ENCODE measurements around the gene MRM3.
"Not testable (repeated sequence)": the region's sequence is repeated elsewhere in the genome, so short reads cannot be mapped to it uniquely, and the experiment has no call there.

The MRM3 gene

GRCh38 chr17:755319-755961, 26.7 kb upstream of the MRM3 start:
- DNase-seq, result not testable (repeated sequence)

- not testable (repeated sequence) for DNase-seq
These were observed 26.1 kb upstream of the MRM3 start for GRCh38 chr17:756010-756567.

- DNase-seq, result no peak
These were observed 22.2 kb upstream of the MRM3 start for GRCh38 chr17:759964-760363.

GRCh38 chr17:760371-760770, 21.8 kb upstream of the MRM3 start:
- peak; percentile 25 for DNase-seq

- no peak for DNase-seq
These were observed 15.1 kb upstream of the MRM3 start for GRCh38 chr17:767076-767475.

- DNase-seq, result no peak
These were observed 9.1 kb upstream of the MRM3 start for GRCh38 chr17:773016-773415.

- no peak for DNase-seq
These were observed 8.5 kb upstream of the MRM3 start for GRCh38 chr17:773467-774312.

GRCh38 chr17:774313-774584, 7.9 kb upstream of the MRM3 start:
- no peak for DNase-seq

GRCh38 chr17:778096-778495, 4.1 kb upstream of the MRM3 start:
- no peak for DNase-seq

GRCh38 chr17:784143-784542, 2.0 kb downstream of the MRM3 start:
- DNase-seq, result no peak

GRCh38 chr17:785901-786300, 3.7 kb downstream of the MRM3 start:
- not testable (repeated sequence) for DNase-seq

- DNase-seq, result peak; percentile 50
These were observed 5.6 kb downstream of the MRM3 start for GRCh38 chr17:787641-788221.

GRCh38 chr17:788551-788950, 6.4 kb downstream of the MRM3 start:
- DNase-seq, result peak; percentile 60

- DNase-seq, result peak; percentile 43
These were observed 7.1 kb downstream of the MRM3 start for GRCh38 chr17:789160-789840.

- peak; percentile 93 for DNase-seq
These were observed 8.0 kb downstream of the MRM3 start for GRCh38 chr17:789931-790873.

GRCh38 chr17:790874-791247, 8.7 kb downstream of the MRM3 start:
- DNase-seq, result peak; percentile 85

GRCh38 chr17:791829-792228, 9.7 kb downstream of the MRM3 start:
- DNase-seq, result peak; percentile 55

- peak; percentile 55 for DNase-seq
These were observed 10.1 kb downstream of the MRM3 start for GRCh38 chr17:792277-792676.

- DNase-seq, result peak; percentile 87
These were observed 12.7 kb downstream of the MRM3 start for GRCh38 chr17:794876-795275.

GRCh38 chr17:795276-795675, 13.1 kb downstream of the MRM3 start:
- peak; percentile 50 for DNase-seq

GRCh38 chr17:795721-796120, 13.6 kb downstream of the MRM3 start:
- no peak for DNase-seq

GRCh38 chr17:796609-797008, 14.5 kb downstream of the MRM3 start:
- peak; percentile 56 for DNase-seq
